GM10266 (cell line): ENCODE results near the gene STXBP3.

Experiments used
- DNase-seq: peaks from one replicate; pipeline ENCODE4 v3.0.0; 2012; ENCODE audit errors: extremely low spot score
- CTCF ChIP-seq: IDR thresholded peaks from 2 replicates; pipeline ENCODE4 v1.5.1; 2012; ENCODE audit warnings: mild to moderate bottlenecking, low read depth; ENCODE audit not compliant: control insufficient read depth, insufficient read depth; ENCODE audit errors: missing control alignments

Gene STXBP3

GRCh38 chr1:108706643-108707042, 39.8 kb upstream of the STXBP3 start:
- DNase-seq = no peak

DNA sequence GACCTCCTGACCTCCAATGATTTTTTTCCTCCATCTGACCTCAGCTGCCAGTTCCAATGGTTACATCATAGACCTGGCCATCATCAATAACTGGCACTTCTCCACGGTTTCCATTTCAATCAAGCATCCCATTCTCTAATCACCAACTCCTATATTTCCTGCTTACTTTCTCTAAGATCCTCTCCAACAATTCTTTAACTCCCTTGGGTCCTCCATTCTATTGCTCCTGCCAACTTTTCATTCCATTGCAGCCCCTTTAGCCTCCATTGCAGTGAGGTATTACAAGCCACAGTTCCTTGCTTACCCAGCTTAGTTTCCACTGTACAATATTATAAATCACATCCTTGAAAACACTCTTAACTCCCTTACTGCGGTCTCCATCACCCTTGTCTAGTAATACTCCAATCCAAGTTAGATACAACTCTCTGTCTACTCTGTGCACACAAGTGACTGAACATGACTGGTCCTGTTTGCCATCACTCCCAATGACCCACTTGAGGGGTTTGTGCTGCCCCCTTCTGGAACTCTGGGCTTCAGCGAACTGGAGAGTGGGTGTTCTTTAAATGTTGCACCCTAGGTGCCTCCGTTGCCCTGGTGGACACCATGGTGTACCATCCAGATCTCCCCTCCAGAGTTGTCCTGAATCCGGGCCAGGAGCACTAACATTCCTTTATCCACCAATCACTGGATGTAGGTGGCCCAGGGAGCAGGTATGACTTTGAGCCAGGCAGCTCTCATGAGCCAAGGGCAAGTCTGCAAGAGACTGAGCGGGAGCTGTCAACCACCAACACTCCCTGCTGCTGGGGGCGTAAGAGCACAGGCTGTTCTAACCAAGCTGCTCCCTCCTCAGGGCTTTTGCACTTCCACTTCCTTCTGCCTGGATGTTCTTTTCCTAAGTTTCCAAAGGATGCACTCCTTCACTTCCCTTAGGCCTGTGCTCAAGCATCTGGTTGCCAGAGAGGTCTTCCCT, 37.5 kb upstream of the STXBP3 start:
- DNase-seq = peak; percentile 8
- TF ChIP-seq CTCF = peak; percentile 32

More at GRCh38 chr1:108706643-108707042, 39.8 kb upstream of the STXBP3 start:
- TF ChIP-seq CTCF = no peak

DNA sequence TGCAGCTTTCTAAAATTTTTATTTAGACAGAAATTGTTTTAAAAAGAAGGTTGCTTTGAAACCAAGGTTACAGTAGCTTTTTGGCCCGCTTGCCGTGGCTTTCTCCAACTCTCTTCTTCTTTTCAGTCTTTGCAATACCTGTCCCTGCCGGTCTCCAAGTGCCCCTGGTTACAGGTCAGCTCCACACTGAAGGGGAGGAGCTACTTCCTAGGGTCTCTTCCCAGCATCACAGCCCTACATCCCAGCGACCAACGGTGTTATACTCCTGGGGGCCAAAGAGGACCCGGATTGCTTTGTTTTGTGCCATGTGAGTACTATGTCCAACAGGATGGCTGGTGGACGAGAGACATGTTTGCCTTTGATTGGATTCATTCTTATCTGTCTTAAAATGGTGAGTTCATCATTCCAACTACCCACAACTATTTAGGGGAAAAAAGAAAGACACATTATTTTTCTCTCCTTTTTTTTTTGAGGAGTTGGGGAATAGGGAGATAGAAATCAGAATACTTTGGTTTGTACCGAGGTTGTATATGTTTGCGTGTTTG, 33.8 kb upstream of the STXBP3 start, which contains the start of gene FNDC7:
TSS of gene FNDC7 (plus strand) at position 303 of the 545 bp plus-strand sequence. CDS start at position 329, 26 bp downstream.
- TF ChIP-seq CTCF = no peak
- no peak for DNase-seq

DNA sequence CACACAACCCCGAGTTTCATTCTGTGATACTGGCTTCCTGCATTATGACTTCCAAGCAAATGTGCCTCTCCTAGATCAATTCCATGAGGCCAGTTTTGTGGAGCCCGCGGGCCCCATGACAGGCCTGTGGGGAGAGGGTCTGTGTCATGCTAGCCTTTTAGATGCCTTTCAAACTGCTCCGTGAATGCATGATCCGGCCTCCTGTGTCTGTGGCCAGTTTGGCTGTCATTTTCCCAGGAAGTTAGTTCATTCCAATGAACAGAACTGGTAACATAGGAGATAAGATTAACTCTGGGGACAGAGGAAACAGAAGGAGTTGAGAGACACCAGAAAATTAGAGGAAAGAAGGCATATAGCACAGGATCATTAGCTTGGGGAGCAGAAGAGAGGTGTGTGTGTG, 30.5 kb upstream of the STXBP3 start:
- no peak for DNase-seq
- no peak for TF ChIP-seq CTCF

DNA sequence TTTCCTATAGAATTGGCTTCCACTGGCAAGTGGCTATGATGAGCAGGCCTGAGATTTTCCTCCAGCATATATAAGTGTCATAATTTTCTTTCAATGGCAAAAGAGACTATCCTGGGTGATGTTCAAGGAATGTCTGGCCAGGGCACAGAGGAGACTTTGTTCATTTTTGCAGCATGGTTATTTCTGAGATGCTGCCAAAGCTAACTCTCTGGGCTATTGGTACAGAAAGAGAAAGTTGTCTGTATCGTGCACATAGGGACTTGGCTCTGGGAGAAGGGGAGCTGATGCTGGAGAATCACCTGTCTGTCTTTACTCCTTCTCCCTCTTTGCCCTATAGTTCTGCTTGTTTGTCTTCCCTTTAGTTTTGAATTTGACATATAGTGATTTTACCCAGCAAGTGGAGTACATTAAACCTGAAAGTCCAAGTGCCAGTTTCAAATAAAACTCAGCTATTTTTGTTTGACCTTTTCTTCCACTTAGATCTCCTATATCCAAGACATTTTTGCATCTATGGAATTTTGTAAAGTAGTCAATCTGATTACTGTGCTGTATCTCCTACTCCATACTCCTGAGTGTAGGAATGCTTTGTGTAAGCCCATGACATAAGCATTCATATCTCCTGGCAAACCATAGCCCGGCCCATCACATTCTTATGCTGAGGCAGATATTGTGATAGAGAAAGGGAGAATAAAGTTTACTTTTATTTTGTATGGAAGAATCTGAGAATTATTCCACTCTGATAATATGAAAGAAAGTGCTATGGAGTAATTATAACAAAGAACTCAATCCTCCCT, 29.8 kb upstream of the STXBP3 start:
- DNase-seq = no peak
- no peak for TF ChIP-seq CTCF

GRCh38 chr1:108717774-108718316, 28.6 kb upstream of the STXBP3 start:
- TF ChIP-seq CTCF = no peak
- no peak for DNase-seq
